GM21528 (cell line): ENCODE results near the gene ZNF444.
"Not testable (repeated sequence)": the region's sequence is repeated elsewhere in the genome, so short reads cannot be mapped to it uniquely, and the experiment has no call there.

Experiments used
- ATAC-seq: cut with Tn5 transposase; IDR thresholded peaks from one replicate; pipeline ENCODE4 v1.9.1; 2021; ENCODE audit warnings: mild to moderate bottlenecking, moderate library complexity; ENCODE audit not compliant: unreplicated experiment, low FRiP score

The ZNF444 gene

GRCh38 chr19:56140583-56141416 lies at the start of gene ZNF444:
ZNF444 (plus strand) TSS chr19:56141287; CDS start chr19:56146912, 5,625 bp downstream.
- ATAC-seq: peak; percentile 88

- no peak for ATAC-seq
Observed at GRCh38 chr19:56091751-56092546, 49.1 kb upstream of the ZNF444 start.

GRCh38 chr19:56092685-56093631 lies 48.1 kb upstream of the ZNF444 start:
- ATAC-seq: no peak

GRCh38 chr19:56094449-56094848 lies 46.6 kb upstream of the ZNF444 start:
- no peak for ATAC-seq

- ATAC-seq: no peak
Observed at GRCh38 chr19:56096665-56097064, 44.4 kb upstream of the ZNF444 start.

GRCh38 chr19:56097306-56097705 lies 43.8 kb upstream of the ZNF444 start:
- no peak for ATAC-seq

- ATAC-seq: no peak
Observed at GRCh38 chr19:56097776-56098175, 43.3 kb upstream of the ZNF444 start.

GRCh38 chr19:56098237-56098636 lies 42.9 kb upstream of the ZNF444 start:
- ATAC-seq: not testable (repeated sequence)

- no peak for ATAC-seq
Observed at GRCh38 chr19:56098731-56099568, 42.1 kb upstream of the ZNF444 start.

- ATAC-seq: no peak
Observed at GRCh38 chr19:56099638-56100539, 41.2 kb upstream of the ZNF444 start.

- ATAC-seq: no peak
Observed at GRCh38 chr19:56101095-56101494, 40.0 kb upstream of the ZNF444 start.

GRCh38 chr19:56101746-56102535 lies 39.1 kb upstream of the ZNF444 start:
- no peak for ATAC-seq

GRCh38 chr19:56103027-56103614 lies 38.0 kb upstream of the ZNF444 start:
- no peak for ATAC-seq

GRCh38 chr19:56104423-56104822 lies 36.7 kb upstream of the ZNF444 start:
- no peak for ATAC-seq

- no peak for ATAC-seq
Observed at GRCh38 chr19:56105090-56105701, 35.9 kb upstream of the ZNF444 start.

GRCh38 chr19:56105831-56106396 lies 35.2 kb upstream of the ZNF444 start:
- not testable (repeated sequence) for ATAC-seq

GRCh38 chr19:56106397-56106849 lies 34.7 kb upstream of the ZNF444 start:
- no peak for ATAC-seq
